ENCODE data around the gene PDE1A.

The PDE1A gene

DNA sequence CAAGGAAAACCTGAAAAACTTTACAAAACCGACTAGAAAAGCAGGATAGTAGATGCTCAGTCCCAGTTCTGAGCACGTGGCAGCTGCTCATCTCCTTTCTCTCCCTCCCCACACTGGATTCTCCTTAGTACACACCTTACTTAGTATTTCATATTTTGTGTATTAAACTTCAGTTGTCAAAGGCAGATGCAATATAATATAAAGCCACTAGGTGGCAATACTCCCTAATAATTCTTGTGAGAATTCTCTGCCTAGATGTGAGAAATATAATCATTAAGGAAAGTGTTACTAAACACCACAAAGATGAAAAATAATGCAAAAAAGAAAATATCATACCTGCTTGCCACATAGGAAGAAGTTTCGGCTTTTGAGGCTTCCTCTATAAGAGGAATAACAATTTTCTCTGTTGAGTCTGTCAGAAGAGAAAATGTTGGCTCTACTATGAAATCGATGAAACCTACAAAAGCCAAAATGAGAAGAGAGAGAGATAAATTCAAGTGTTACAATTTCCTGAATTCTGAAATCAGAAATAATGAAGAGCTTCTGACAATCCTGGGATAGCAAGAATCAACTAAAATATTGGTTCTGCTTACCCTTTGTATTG lies 240.6 kb downstream of the PDE1A start:
- DNase-seq = peak; percentile 11

GRCh38 chr2:182182436-182182835 lies 244.4 kb downstream of the PDE1A start:
- DNase-seq = no peak

DNA sequence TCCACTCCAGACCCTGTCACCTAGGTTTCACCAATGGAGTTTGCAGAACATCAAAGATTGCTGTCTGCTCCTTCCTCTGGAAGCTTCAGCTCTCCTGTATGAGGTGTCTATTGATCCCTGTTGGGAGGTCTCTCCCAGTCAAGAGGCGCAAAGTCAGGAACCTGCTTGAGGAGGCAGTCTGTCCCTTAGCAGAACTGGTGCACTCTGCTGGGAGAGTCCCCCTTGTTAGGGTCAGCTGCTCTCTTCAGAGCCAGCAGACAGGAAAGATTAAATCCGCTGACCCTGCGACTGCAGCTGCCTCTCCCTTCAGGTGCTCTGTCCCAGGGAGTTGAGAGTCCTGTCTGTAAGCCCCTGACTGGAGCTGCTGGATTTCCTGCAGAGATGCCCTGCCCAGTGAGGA lies 245.5 kb downstream of the PDE1A start:
- DNase-seq = no peak

- no peak for DNase-seq
These were observed 247.7 kb downstream of the PDE1A start for GRCh38 chr2:182179176-182179575.

DNA sequence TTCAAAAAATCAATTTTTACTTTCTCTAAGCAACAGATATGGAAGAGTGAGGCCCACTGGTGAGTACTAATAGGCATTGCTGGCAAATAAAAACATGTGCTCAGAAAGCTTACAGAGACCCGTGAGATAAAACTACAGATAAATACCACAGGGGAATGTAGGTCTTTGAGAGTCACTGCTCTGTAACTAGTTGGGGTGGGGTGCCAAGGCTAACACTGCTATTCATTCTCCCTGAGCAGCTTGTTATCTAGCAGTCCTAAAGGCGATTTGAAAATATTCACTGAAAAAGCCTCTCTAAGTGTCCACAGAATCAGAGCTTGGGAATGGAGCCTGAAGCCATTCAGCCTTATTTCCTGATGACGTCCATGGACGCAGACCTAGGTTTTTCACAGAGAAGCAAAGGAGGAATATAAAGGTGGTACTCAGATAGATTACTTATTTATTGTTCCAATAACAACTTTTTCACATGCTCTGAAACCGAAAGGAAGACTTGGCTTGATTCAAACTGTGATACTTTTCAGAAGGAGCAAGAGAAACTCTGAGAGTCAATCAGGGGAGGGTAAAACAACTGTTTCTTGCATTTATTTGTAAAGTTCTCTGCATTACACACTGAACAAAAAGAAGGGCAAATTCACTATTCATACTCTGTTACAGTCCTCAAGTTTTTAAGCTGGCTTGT lies 252.8 kb downstream of the PDE1A start:
- no peak for DNase-seq

DNA sequence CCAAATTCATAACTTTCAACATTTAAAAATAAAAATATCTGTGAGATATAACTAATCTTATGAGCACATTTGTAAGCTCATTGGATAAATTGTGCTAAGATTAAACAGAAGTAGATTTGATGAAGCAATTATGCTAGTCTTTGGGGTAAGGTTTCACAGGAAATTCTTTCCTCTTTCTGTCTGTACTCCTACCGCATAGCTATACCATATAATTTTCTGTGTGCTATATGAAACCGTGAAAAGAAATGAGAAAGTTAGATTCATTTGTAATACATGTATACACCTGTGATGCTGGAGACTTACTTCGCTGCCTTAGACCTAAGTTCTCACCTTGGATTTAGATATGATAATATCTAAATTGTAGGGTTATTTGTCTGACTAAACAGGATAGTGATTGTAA lies 256.5 kb downstream of the PDE1A start:
- no peak for DNase-seq

DNA sequence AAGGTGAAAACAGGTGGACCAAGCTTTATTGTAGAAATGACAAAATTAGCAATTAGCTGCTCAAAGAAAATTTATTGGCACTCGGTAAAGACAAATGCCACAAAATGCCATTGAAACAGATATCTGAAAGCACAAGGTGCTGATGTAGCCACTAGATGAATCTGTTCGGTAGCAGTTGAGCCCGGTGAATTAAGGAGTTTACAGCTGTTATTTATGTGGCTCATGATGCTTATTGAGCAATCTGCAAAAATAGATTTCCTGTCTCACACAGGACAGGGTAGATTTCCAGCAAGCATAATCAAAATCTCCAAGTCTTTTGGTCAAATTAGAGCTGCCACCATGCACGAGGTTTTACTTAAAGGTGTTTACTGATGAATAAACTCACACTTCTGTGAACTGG lies 259.0 kb downstream of the PDE1A start:
- no peak for DNase-seq

- DNase-seq = no peak
These were observed 260.0 kb downstream of the PDE1A start for GRCh38 chr2:182166841-182167240.

GRCh38 chr2:182166406-182166805 lies 260.4 kb downstream of the PDE1A start:
- no peak for DNase-seq

- no peak for DNase-seq
These were observed 261.6 kb downstream of the PDE1A start for GRCh38 chr2:182165202-182165601.

GRCh38 chr2:182164686-182165085 lies 262.1 kb downstream of the PDE1A start:
- DNase-seq = no peak

DNA sequence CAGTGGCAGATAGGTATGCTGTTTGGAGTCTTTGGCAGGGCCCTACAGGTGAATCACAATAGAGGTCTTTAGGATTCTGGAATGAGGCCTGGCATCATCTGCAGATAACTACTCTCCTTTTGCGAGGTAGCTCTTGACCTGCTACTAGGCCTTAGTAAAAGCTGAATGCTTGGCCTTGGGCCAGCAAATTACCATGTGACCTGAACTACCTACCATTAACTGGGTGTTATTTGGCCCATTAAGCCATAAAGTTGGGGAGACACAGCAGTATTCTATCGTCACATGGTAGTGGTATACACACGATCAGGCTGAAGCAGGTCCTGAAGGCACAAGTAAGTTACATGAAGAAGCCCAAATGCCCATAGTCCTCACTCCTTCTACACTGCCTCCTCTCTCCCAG lies 263.0 kb downstream of the PDE1A start:
- no peak for DNase-seq

DNA sequence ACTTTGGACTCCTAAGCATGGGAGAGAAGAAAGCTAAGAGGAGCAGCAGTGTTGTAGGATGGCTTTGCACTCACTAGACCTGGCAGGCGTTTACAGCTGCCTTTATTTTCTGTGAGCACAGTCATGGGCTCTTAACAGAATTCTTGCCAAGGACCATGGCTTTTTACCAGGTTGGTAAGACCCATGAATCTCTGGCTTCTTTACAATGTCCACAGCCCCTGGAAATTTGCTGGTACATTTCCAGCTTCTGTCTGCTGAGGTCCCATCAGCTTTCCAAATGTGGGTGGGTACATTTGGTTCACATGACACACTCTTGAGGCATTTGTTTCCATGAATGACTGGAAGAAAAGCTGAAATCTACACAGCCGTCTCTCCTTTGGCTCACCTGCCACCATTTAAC lies 278.5 kb downstream of the PDE1A start:
- DNase-seq = no peak

DNA sequence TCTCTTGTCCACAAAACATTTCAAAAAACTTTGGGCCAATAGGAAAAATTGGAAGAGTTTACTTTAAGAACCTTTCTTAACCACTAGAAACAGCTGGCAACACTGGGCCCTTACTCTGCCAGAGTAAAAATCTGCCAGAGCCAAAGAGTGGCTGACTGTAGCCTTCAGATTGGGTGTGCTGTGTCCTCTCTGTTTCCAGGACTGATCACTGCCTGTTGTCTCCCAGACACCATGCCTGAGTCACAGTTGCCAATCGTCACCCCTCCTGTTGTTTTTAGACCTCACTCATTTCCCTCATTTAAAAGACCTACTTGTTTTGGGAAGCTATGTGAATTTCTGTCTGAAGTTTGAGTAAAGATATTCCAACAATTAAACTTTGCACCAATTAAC lies 282.1 kb downstream of the PDE1A start:
- DNase-seq = no peak

- no peak for DNase-seq
These were observed 282.6 kb downstream of the PDE1A start for GRCh38 chr2:182144041-182144775.

DNA sequence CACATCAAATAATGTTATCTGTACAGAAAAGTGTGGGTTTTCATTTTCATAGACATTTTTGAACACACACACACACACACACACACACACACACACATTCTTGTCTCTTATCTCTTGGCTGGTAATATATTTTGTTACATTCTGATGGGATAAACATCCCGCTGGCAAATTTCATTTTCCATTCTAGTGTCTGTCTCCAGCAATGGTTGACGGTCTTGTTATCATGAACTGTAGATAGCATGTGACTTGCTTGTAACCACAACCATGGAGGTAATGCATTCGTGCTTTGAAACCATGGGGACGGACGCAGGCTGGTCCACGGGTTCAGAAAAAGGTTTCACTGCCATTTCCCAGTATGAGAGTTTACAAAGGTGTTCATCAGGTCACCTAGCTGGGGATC lies 284.8 kb downstream of the PDE1A start:
- DNase-seq = no peak

- no peak for DNase-seq
These were observed 292.6 kb downstream of the PDE1A start for GRCh38 chr2:182134201-182134600.

GRCh38 chr2:182133195-182133891 lies 293.5 kb downstream of the PDE1A start:
- DNase-seq = no peak

DNA sequence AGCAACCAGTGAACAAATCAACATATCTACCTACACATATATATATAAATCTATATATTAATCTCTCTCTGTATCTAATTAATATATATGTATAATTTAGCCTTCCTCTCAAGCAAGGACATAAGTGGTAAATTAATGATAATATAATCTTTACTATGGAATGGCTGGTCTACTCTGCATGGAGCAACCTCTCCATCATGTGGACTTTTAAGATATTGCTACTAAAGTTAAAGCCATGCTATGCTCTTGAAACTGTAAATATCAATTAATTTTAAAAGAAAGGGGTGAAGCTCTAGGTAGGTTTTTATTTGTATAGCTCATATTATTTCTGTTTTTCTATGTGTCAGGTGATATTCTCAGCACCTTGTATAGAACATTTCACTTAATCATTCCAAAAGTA lies 294.2 kb downstream of the PDE1A start:
- no peak for DNase-seq

DNA sequence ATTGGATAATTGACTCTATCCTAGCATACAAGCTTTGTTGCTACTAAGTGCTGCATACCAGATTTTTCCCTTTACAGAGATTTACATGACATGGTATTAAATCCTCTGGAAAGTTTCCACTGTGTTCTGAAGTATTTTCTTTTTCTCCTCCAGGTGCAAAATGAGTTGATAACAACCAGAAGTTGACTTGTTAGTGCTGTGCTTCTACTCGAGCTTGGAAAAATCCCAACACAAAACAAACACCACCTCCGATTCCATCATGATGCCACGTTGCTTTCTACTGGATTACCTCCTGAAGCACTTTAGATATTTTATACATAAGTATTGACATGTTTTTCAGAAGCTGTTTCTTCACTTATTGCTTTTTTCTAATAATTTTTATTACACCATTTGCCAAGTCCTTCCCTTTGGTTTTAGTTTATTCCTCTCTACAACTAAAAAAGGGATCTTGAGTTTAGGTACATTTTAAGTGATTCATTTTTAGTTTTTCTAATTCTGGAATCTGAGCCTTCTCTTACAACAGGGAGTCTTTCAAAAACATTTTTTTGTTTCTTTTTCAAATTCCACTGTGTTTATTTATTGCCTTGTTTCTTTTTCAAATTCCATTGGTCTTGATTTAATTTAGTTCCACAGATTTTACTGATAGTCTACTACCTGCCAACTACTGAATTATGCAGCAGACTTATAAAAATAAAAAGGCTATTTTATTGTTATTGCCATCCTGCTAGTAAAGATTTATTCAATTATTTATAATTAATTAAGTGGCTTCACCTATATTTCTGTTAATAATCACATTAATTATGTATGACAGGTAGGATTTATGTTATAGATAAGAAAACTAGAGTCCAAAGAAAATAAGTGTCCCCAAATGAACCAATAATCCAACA lies 297.8 kb downstream of the PDE1A start:
- no peak for DNase-seq

DNA sequence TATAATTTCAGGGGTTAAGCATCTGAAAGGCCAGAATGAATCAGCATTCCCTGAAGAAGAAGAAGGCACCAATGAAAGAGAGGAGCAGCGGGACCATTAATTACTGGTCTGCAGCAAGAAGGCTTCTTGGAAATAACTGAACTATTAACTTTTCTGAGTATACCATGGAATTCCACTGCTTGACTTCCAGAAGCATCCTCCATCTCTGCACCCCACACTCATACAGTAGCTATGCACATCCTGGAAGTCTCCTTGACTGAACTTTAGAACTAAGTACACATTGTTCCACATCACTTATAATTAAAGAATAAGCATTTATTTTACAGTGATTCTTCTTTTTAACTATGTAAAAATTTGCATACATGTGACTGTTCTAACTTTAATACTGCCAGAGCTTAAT lies 309.6 kb downstream of the PDE1A start:
- no peak for DNase-seq

GRCh38 chr2:182116774-182117173 lies 310.1 kb downstream of the PDE1A start:
- no peak for DNase-seq

GRCh38 chr2:182115258-182115657 lies 311.6 kb downstream of the PDE1A start:
- no peak for DNase-seq

Data from DMS153 (cell line).